ENCODE data around the gene DDX3X.
"Not testable (repeated sequence)": the region's sequence is repeated elsewhere in the genome, so short reads cannot be mapped to it uniquely, and the experiment has no call there.

The DDX3X gene

DNA sequence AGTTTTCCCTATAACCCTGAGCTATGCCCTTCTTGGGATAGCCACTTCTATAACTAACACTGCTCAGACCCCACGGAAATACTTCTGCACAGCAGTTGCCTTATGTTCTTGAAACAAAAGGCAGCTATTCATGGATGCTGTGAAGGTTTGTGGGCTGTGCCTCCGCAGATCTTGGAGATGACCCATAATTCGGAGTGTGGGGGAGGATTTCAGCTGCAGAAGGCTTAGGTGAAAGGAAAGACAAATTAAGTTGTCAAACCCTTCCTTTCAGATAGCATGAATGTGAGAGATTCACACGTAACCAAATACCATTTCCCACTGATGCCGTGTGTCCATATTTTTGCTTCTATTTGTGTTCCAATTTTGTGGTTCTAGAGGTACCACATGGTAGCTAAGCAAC, 75.0 kb downstream of the DDX3X start:
- no peaks in the 10 kb centered on the region for H4K20me1 ChIP-seq (ENCODE audit: insufficient read depth, low read length)
- H3K4me1 ChIP-seq (ENCODE audit: low read length) = no peaks in the 10 kb centered on the region
- no peak overlapping the region for H3K9ac ChIP-seq (ENCODE audit: low read length)
- no peak overlapping the region for H2AFZ ChIP-seq (ENCODE audit: low read depth, low read length)
- no peaks in the 10 kb centered on the region for H3K27me3 ChIP-seq (ENCODE audit: low read depth, low read length)
- H3K4me3 ChIP-seq (ENCODE audit: low read length) = no peak overlapping the region
- H3K27ac ChIP-seq (ENCODE audit: low read length) = no peak overlapping the region
- no peaks in the 10 kb centered on the region for H3K9me3 ChIP-seq (ENCODE audit: insufficient read depth, low read length)
- no peaks in the 10 kb centered on the region for H3K36me3 ChIP-seq (replicated peaks; ENCODE audit: low read depth, low read length)
- TF ChIP-seq EZH2phosphoT487 (IDR thresholded peaks at IDR 0.05; ENCODE audit: low read depth) = no peak
- TF ChIP-seq CTCF (IDR thresholded peaks at IDR 0.05; ENCODE audit: low read depth, low read length) = no peak
- H3K79me2 ChIP-seq (ENCODE audit: low read length) = no peaks in the 10 kb centered on the region
- H3K4me2 ChIP-seq (ENCODE audit: low read length) = no peak overlapping the region

DNA sequence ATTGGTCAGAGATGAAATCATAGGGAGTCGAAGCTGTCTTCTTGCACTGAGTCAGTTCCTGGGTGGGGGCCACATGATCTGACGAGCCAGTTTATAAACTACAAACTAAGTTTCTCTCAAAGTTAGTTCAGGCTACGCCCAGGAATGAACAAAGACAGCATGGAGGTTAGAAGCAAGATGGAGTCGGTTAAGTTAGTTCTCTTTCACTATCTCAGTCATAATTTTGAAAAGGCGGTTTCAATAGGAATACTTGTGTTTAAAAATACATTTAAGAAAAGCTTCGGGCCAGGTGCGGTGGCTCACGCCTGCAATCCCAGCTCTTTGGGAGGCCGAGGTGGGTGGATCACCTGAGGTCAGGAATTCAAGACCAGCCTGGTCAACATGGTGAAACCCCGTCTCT, 77.3 kb downstream of the DDX3X start:
- H3K36me3 ChIP-seq (replicated peaks; ENCODE audit: low read depth, low read length); H2AFZ ChIP-seq (ENCODE audit: low read depth, low read length); H3K79me2 ChIP-seq (ENCODE audit: low read length); H3K27ac ChIP-seq (ENCODE audit: low read length); H3K9me3 ChIP-seq (ENCODE audit: insufficient read depth, low read length); H3K4me1 ChIP-seq (ENCODE audit: low read length); H3K4me3 ChIP-seq (ENCODE audit: low read length); H3K9ac ChIP-seq (ENCODE audit: low read length); H4K20me1 ChIP-seq (ENCODE audit: insufficient read depth, low read length); H3K27me3 ChIP-seq (ENCODE audit: low read depth, low read length); H3K4me2 ChIP-seq (ENCODE audit: low read length): not testable (repeated sequence)

- no peak overlapping the region for H2AFZ ChIP-seq (ENCODE audit: low read depth, low read length)
- no peaks in the 10 kb centered on the region for H3K4me1 ChIP-seq (ENCODE audit: low read length)
- H3K79me2 ChIP-seq (ENCODE audit: low read length) = no peaks in the 10 kb centered on the region
- H3K36me3 ChIP-seq (replicated peaks; ENCODE audit: low read depth, low read length) = no peaks in the 10 kb centered on the region
- no peaks in the 10 kb centered on the region for H3K27me3 ChIP-seq (ENCODE audit: low read depth, low read length)
- H3K4me2 ChIP-seq (ENCODE audit: low read length) = no peak overlapping the region
- no peaks in the 10 kb centered on the region for H3K9me3 ChIP-seq (ENCODE audit: insufficient read depth, low read length)
- no peak overlapping the region for H3K9ac ChIP-seq (ENCODE audit: low read length)
- H4K20me1 ChIP-seq (ENCODE audit: insufficient read depth, low read length) = no peaks in the 10 kb centered on the region
- H3K27ac ChIP-seq (ENCODE audit: low read length) = no peak overlapping the region
- no peak overlapping the region for H3K4me3 ChIP-seq (ENCODE audit: low read length)
- TF ChIP-seq CTCF (IDR thresholded peaks at IDR 0.05; ENCODE audit: low read depth, low read length) = no peak
- TF ChIP-seq EZH2phosphoT487 (IDR thresholded peaks at IDR 0.05; ENCODE audit: low read depth) = no peak
Measured at GRCh38 chrX:41412261-41413081, 78.5 kb downstream of the DDX3X start.

Measured in OCI-LY3 (cell line).